Neural cell (in vitro differentiated cells): Measurements from ENCODE around the gene RBFOX2. TPM values are rescaled to one million over a fixed set of nuclear protein-coding genes. Genes with fewer than 3 reads are reported as not detected.
"Not testable (repeated sequence)": the region's sequence is repeated elsewhere in the genome, so short reads cannot be mapped to it uniquely, and the experiment has no call there.

Experiments
- H2AFZ ChIP-seq: fragments of 200-600, 300-800 bp; sonication (generic), shearing (Covaris generic); 2 replicates; pipeline ENCODE4 v1.6.0; 2014; ENCODE audit warnings: low read depth, mild to moderate bottlenecking, antibody characterized with exemption, low read length, moderate library complexity
- H3F3A ChIP-seq: fragments of 200-600 bp; shearing (Covaris generic); 2 replicates; pipeline ENCODE4 v1.6.1; 2016; ENCODE audit warnings: mild to moderate bottlenecking, moderate library complexity, mixed read lengths, antibody characterized with exemption, low read length; ENCODE audit not compliant: insufficient read depth, poor library complexity, severe bottlenecking
- H3K27ac ChIP-seq: fragments of 200-600, 300-800 bp; sonication (generic), shearing (Covaris generic); 2 replicates; pipeline ENCODE4 v1.5.1; 2014; ENCODE audit warnings: mild to moderate bottlenecking, low read length, moderate library complexity
- H3K27me3 ChIP-seq: fragments of 300-800, 200-600 bp; sonication (generic), shearing (Covaris generic); 2 replicates; pipeline ENCODE4 v1.6.0; 2014; ENCODE audit warnings: mild to moderate bottlenecking, low read depth, low read length, moderate library complexity; ENCODE audit not compliant: insufficient read depth
- H3K36me3 ChIP-seq: fragments of 300-800, 200-600 bp; sonication (generic), shearing (Covaris generic); 2 replicates; pipeline ENCODE4 v1.5.1; 2014; ENCODE audit warnings: mild to moderate bottlenecking, antibody characterized with exemption, low read length, moderate library complexity; ENCODE audit not compliant: insufficient read depth
- H3K4me2 ChIP-seq: fragments of 300-800, 200-600 bp; sonication (generic), shearing (Covaris generic); 2 replicates; pipeline ENCODE4 v1.6.0; 2014; ENCODE audit warnings: mild to moderate bottlenecking, low read length
- H3K4me3 ChIP-seq: fragments of 300-800, 200-600 bp; sonication (generic), shearing (Covaris generic); 2 replicates; pipeline ENCODE4 v1.5.1; 2014; ENCODE audit warnings: mild to moderate bottlenecking, low read length, moderate library complexity
- H3K79me2 ChIP-seq: fragments of 200-600 bp; shearing (Covaris generic); replicated peaks from 2 replicates; pipeline ENCODE4 v1.6.0; 2014; ENCODE audit warnings: mild to moderate bottlenecking, low read length, moderate library complexity; ENCODE audit not compliant: insufficient read depth
- H3K9ac ChIP-seq: fragments of 300-800, 200-600 bp; sonication (generic), shearing (Covaris generic); 2 replicates; pipeline ENCODE4 v1.6.1; 2016; ENCODE audit warnings: mild to moderate bottlenecking, low read length, mixed read lengths
- H3K9me2 ChIP-seq: fragments of 200-600 bp; shearing (Covaris generic); 2 replicates; pipeline ENCODE4 v1.6.1; 2016; ENCODE audit warnings: mild to moderate bottlenecking, low read length, mixed read lengths; ENCODE audit not compliant: insufficient read depth
- H3K9me3 ChIP-seq: fragments of 200-600, 300-800 bp; sonication (generic), shearing (Covaris generic); 2 replicates; pipeline ENCODE4 v1.6.1; 2016; ENCODE audit warnings: mild to moderate bottlenecking, mixed run types, low read length, moderate library complexity, mixed read lengths
- H4K20me1 ChIP-seq: fragments of 200-600 bp; shearing (Covaris generic); 2 replicates; pipeline ENCODE4 v1.6.1; 2016; ENCODE audit warnings: mild to moderate bottlenecking, mixed run types; ENCODE audit not compliant: insufficient read depth
- EP300 ChIP-seq: fragments of 450-650 bp; conservative IDR thresholded peaks from 2 replicates; pipeline ENCODE4 v1.6.1; 2014; ENCODE audit warnings: antibody characterized with exemption, mild to moderate bottlenecking, moderate library complexity; ENCODE audit not compliant: poor library complexity, severe bottlenecking
- EZH2 ChIP-seq: fragments of 200-600, 300-800 bp; shearing (Covaris generic), sonication (generic); IDR thresholded peaks from 2 replicates; pipeline ENCODE4 v1.6.1; 2014; ENCODE audit warnings: antibody characterized with exemption, low read length, borderline replicate concordance, mild to moderate bottlenecking; ENCODE audit not compliant: insufficient read depth, poor library complexity, severe bottlenecking
- MXI1 ChIP-seq: fragments of 450-650 bp; conservative IDR thresholded peaks from 2 replicates; pipeline ENCODE4 v1.6.1; 2014; ENCODE audit warnings: antibody characterized with exemption, mild to moderate bottlenecking; ENCODE audit not compliant: poor library complexity, severe bottlenecking
- POLR2AphosphoS5 ChIP-seq: IDR thresholded peaks from 2 replicates; pipeline ENCODE4 v1.6.1; 2012
- RAD21 ChIP-seq: fragments of 450-650 bp; conservative IDR thresholded peaks from 2 replicates; pipeline ENCODE4 v1.6.1; 2014; ENCODE audit warnings: antibody characterized with exemption, mild to moderate bottlenecking, moderate library complexity
- SMC3 ChIP-seq: fragments of 450-650 bp; conservative IDR thresholded peaks from 2 replicates; pipeline ENCODE4 v1.6.1; 2014; ENCODE audit warnings: antibody characterized with exemption, mild to moderate bottlenecking, moderate library complexity; ENCODE audit not compliant: poor library complexity
- TAF1 ChIP-seq: IDR thresholded peaks from 2 replicates; pipeline ENCODE4 v1.6.1; 2012; ENCODE audit warnings: low read depth
- polyA plus RNA-seq: library from polyadenylated mRNA; depleted of rRNA; stranded (reverse); fragments of >200 nt; gene quantifications from 2 replicates; pipeline ENCODE4 v1.2.3, GENCODE V29; 2014
- TF ChIP-seq, protein P1 (sequence below): IDR thresholded peaks from 2 replicates; pipeline ENCODE4 v1.6.1; 2012; ENCODE audit warnings: borderline replicate concordance
- TF ChIP-seq, protein P2 (sequence below): fragments of 450-650 bp; IDR thresholded peaks from 2 replicates; pipeline ENCODE4 v1.5.1; 2014; ENCODE audit warnings: antibody characterized with exemption, mild to moderate bottlenecking, moderate library complexity; ENCODE audit not compliant: poor library complexity, severe bottlenecking

The RBFOX2 gene
- polyA plus RNA-seq, 1 donor from 2014 or later: 529 TPM

DNA sequence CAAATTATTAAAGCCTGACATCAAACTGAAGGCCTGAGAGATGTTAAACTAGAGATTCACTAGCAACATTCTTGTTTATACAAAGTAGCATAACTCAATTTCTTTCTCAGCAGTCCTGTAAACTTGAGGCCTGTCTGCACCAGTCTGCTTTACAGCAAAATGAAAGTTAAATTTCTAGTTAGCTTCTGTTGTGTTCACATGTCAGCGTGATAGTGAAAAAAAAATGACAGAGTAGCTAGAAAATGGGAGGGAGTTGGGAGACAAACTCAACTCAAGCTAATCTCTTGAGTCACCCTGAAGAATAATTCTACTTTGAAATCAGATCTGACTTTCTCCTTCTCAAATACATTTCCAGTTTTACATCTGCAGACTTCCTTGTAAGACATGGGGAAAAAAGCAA lies 6.5 kb downstream of the RBFOX2 start:
- Histone ChIP-seq H4K20me1 (no peaks in the 10 kb centered on the region), H3K4me3 (no peak overlapping the region), H3K9me3 (no peaks in the 10 kb centered on the region), H3K27me3 (no peaks in the 10 kb centered on the region), H3K9ac (no peak overlapping the region), H3K79me2 (peaks cover 47% of the 10 kb centered on the region), H3K36me3 (no peaks in the 10 kb centered on the region), H3K4me2 (no peak overlapping the region), H3K27ac (no peak overlapping the region), H3F3A (no peaks in the 10 kb centered on the region), H3K9me2 (no peaks in the 10 kb centered on the region), H2AFZ (no peak overlapping the region)
- TF ChIP-seq RAD21: no peak
- no peak for TF ChIP-seq MXI1
- TF ChIP-seq, protein P1, sequence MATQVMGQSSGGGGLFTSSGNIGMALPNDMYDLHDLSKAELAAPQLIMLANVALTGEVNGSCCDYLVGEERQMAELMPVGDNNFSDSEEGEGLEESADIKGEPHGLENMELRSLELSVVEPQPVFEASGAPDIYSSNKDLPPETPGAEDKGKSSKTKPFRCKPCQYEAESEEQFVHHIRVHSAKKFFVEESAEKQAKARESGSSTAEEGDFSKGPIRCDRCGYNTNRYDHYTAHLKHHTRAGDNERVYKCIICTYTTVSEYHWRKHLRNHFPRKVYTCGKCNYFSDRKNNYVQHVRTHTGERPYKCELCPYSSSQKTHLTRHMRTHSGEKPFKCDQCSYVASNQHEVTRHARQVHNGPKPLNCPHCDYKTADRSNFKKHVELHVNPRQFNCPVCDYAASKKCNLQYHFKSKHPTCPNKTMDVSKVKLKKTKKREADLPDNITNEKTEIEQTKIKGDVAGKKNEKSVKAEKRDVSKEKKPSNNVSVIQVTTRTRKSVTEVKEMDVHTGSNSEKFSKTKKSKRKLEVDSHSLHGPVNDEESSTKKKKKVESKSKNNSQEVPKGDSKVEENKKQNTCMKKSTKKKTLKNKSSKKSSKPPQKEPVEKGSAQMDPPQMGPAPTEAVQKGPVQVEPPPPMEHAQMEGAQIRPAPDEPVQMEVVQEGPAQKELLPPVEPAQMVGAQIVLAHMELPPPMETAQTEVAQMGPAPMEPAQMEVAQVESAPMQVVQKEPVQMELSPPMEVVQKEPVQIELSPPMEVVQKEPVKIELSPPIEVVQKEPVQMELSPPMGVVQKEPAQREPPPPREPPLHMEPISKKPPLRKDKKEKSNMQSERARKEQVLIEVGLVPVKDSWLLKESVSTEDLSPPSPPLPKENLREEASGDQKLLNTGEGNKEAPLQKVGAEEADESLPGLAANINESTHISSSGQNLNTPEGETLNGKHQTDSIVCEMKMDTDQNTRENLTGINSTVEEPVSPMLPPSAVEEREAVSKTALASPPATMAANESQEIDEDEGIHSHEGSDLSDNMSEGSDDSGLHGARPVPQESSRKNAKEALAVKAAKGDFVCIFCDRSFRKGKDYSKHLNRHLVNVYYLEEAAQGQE: no peak
- TF ChIP-seq SMC3: no peak
- no peak for TF ChIP-seq TAF1
- TF ChIP-seq EZH2: no peak
- TF ChIP-seq, protein P2, sequence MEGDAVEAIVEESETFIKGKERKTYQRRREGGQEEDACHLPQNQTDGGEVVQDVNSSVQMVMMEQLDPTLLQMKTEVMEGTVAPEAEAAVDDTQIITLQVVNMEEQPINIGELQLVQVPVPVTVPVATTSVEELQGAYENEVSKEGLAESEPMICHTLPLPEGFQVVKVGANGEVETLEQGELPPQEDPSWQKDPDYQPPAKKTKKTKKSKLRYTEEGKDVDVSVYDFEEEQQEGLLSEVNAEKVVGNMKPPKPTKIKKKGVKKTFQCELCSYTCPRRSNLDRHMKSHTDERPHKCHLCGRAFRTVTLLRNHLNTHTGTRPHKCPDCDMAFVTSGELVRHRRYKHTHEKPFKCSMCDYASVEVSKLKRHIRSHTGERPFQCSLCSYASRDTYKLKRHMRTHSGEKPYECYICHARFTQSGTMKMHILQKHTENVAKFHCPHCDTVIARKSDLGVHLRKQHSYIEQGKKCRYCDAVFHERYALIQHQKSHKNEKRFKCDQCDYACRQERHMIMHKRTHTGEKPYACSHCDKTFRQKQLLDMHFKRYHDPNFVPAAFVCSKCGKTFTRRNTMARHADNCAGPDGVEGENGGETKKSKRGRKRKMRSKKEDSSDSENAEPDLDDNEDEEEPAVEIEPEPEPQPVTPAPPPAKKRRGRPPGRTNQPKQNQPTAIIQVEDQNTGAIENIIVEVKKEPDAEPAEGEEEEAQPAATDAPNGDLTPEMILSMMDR: no peak
- no peak for TF ChIP-seq EP300
- TF ChIP-seq POLR2AphosphoS5: no peak

DNA sequence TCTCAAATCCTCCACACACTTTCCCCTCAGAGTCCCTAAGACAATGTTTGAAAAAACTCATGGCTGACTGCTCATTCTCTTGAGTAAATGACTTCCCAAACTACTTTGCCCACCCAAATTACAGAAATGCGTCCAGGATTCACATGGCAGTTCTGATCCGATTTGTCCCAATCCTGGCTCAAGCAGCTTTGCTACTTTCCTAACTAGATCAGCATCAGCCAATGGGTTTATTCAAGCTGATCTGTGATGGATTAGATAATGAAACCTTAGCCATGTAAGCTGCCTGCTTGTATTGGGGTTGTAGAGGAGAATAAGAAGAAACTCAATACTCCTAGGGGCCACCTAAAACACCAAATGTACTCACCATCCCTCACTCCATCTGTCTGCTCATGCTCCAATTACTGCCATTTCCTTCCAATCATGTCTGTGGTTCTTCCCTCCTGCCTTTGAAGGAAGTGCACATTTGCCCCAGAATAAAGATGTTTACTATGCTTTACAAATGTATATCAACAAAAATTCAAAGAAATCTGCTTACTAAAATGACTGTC lies 6.9 kb downstream of the RBFOX2 start:
- Histone ChIP-seq H3K9ac (no peak overlapping the region), H2AFZ (no peak overlapping the region), H3K4me2 (no peak overlapping the region), H4K20me1 (no peaks in the 10 kb centered on the region), H3K79me2 (peaks cover 42% of the 10 kb centered on the region), H3K9me3 (no peaks in the 10 kb centered on the region), H3F3A (no peaks in the 10 kb centered on the region), H3K36me3 (no peaks in the 10 kb centered on the region), H3K27me3 (no peaks in the 10 kb centered on the region), H3K27ac (no peak overlapping the region), H3K9me2 (no peaks in the 10 kb centered on the region), H3K4me3 (no peak overlapping the region)
- TF ChIP-seq RAD21: no peak
- no peak for TF ChIP-seq POLR2AphosphoS5
- TF ChIP-seq MXI1: no peak
- TF ChIP-seq, protein P1: no peak
- no peak for TF ChIP-seq EZH2
- no peak for TF ChIP-seq EP300
- TF ChIP-seq TAF1: no peak
- TF ChIP-seq SMC3: no peak
- TF ChIP-seq, protein P2: no peak

DNA sequence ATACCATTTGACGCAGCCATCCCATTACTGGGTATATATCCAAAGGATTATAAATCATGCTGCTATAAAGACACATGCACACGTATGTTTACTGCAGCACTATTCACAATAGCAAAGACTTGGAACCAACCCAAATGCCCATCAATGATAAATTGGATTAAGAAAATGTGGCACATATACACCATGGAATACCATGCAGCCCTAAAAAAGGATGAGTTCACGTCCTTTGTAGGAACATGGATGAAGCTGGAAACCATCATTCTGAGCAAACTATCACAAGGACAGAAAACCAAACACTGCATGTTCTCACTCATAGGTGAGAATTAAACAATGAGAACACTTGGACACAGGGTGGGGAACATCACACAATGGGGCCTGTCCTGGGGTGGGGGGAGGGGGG lies 7.8 kb downstream of the RBFOX2 start:
- H3K4me3 ChIP-seq, H3K27ac ChIP-seq, H3K27me3 ChIP-seq, H2AFZ ChIP-seq, H3K9ac ChIP-seq, H3K9me2 ChIP-seq, H3K36me3 ChIP-seq, H4K20me1 ChIP-seq, H3K4me2 ChIP-seq, H3K9me3 ChIP-seq, H3F3A ChIP-seq: not testable (repeated sequence)
- H3K79me2 ChIP-seq: peaks cover 39% of the 10 kb centered on the region
